Naive thymus-derived CD8-positive, alpha-beta T cell (primary cell): ENCODE data around the gene APEX2. TPM values are rescaled to one million over a fixed set of nuclear protein-coding genes. Genes with fewer than 3 reads are reported as not detected.
"Not testable (repeated sequence)": the region's sequence is repeated elsewhere in the genome, so short reads cannot be mapped to it uniquely, and the experiment has no call there.

Experiments used
- ATAC-seq, 2 donors: fragments of 150-1000 bp; cut with Tn5 transposase in 1 of 2; sonication (Bioruptor Pico), chemical (Tn5 transposase) in 1 of 2; 1 replicate in 1 of 2; 2 replicates in 1 of 2; pipeline ENCODE4 v1.10.0; 2021; ENCODE audit warnings: mild to moderate bottlenecking in 2 of 2, moderate library complexity in 2 of 2
- POLR2A ChIA-PET: fragments of 350-600 bp; sonication (Branson Sonifier 250); formaldehyde crosslinking; loops from one replicate; lab custom pipeline; 2021; ENCODE audit warnings: antibody characterized with exemption; lab: Charles Lee
- DNase-seq, 10 donors: peaks; one replicate each; pipeline versions ENCODE4 v3.0.0 to v3.0.0-alpha.2; 2020 to 2022
- H3K27ac Mint-ChIP-seq, 10 donors: one replicate each; pipeline ENCODE4 v1.8.0; 2020 to 2022; ENCODE audit warnings: mild to moderate bottlenecking in 10 of 10, mixed read lengths in 10 of 10, moderate library complexity in 4 of 10, inconsistent platforms in 1 of 10
- H3K27me3 Mint-ChIP-seq, 5 donors: one replicate each; pipeline ENCODE4 v1.8.0; 2021 to 2022; ENCODE audit warnings: mixed read lengths in 5 of 5
- H3K36me3 Mint-ChIP-seq, 3 donors: one replicate each; pipeline ENCODE4 v1.8.0; 2020 to 2022; ENCODE audit warnings: mixed read lengths in 3 of 3, mild to moderate bottlenecking in 2 of 3, inconsistent platforms in 1 of 3
- H3K4me1 Mint-ChIP-seq, 4 donors: one replicate each; pipeline ENCODE4 v1.8.0; 2021 to 2022; ENCODE audit warnings: mixed read lengths in 4 of 4
- H3K4me3 Mint-ChIP-seq, 10 donors: one replicate each; pipeline ENCODE4 v1.8.0; 2020 to 2022; ENCODE audit warnings: mild to moderate bottlenecking in 10 of 10, mixed read lengths in 10 of 10, moderate library complexity in 6 of 10, inconsistent platforms in 1 of 10
- H3K9me3 Mint-ChIP-seq, 9 donors: one replicate each; pipeline ENCODE4 v1.8.0; 2020 to 2022; ENCODE audit warnings: mixed read lengths in 9 of 9, mild to moderate bottlenecking in 3 of 9, inconsistent platforms in 1 of 9, moderate library complexity in 1 of 9
- polyA plus RNA-seq, 3 donors: library from polyadenylated mRNA; unstranded; fragments of 300-500 nt; fragmentation: Illumina TruSeq; gene quantifications; one replicate each; pipeline ENCODE4 v1.2.3, GENCODE V29; 2021
- total RNA-seq, 8 experiments: library from RNA in 2 of 8; stranded (reverse) in 2 of 8; gene quantifications; one replicate each; pipeline ENCODE4 v1.2.3 and lab custom pipeline; 2021 to 2026

Gene APEX2
- total and polyA plus RNA-seq, 5 experiments from 2014 or later: 13.5 to 21.6 (median 20.4) TPM

DNA sequence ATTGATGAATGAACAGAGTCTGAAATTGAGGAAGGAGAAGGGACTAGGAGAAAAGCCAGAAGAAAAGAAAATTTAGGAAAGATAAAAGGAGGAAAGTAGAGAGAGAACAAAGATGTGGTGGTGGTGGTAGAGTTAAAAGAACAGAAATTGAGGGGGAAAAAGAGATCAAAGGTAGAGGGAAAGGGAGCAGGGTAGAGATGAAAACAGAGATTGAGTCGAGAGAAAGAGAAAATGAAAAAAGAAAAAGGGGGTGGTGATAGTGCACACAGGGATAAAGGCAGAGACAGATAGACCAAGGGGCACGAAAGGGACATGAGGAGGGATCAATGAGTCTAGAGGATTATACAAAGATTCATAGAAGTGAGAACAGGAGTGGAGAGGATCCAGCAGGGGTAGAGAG lies 26.7 kb downstream of the APEX2 start:
- DNase-seq (no peak), ATAC-seq (no peak)
- Mint-ChIP-seq H3K27me3 (no peaks in the 10 kb centered on the region), H3K9me3 (no peaks in the 10 kb centered on the region), H3K27ac (peak overlapping the region in 3 of 10 donors; percentile 61 to 72 (median 61)), H3K36me3 (peaks cover 0 to 2% (median 0%) of the 10 kb centered on the region in 3 donors), H3K4me1 (peaks cover 3 to 11% (median 7%) of the 10 kb centered on the region in 4 donors), H3K4me3 (no peak overlapping the region)
- POLR2A ChIA-PET: no interaction called here

GRCh38 chrX:55028040-55028439 lies 27.9 kb downstream of the APEX2 start:
- Mint-ChIP-seq H3K9me3 (no peaks in the 10 kb centered on the region), H3K27ac (no peak overlapping the region), H3K36me3 (peaks cover 0 to 2% (median 0%) of the 10 kb centered on the region in 3 donors), H3K27me3 (no peaks in the 10 kb centered on the region), H3K4me1 (peaks cover 3 to 11% (median 7%) of the 10 kb centered on the region in 4 donors), H3K4me3 (no peak overlapping the region)
- ATAC-seq (no peak), DNase-seq (no peak)
- POLR2A ChIA-PET: no interaction called here

- DNase-seq: no peak
- peaks cover 3 to 11% (median 7%) of the 10 kb centered on the region in 4 donors for H3K4me1 Mint-ChIP-seq
- H3K27ac Mint-ChIP-seq: no peak overlapping the region
- H3K27me3 Mint-ChIP-seq: no peaks in the 10 kb centered on the region
- peaks cover 0 to 2% (median 0%) of the 10 kb centered on the region in 3 donors for H3K36me3 Mint-ChIP-seq
- no peaks in the 10 kb centered on the region for H3K9me3 Mint-ChIP-seq
- no peak for ATAC-seq
- no peak overlapping the region for H3K4me3 Mint-ChIP-seq
- POLR2A ChIA-PET: no interaction called here
These were observed 28.4 kb downstream of the APEX2 start for GRCh38 chrX:55028611-55029010.

GRCh38 chrX:55029291-55029690 lies 29.1 kb downstream of the APEX2 start:
- Mint-ChIP-seq H3K27me3 (no peaks in the 10 kb centered on the region), H3K9me3 (no peaks in the 10 kb centered on the region), H3K36me3 (peaks cover 0 to 2% (median 0%) of the 10 kb centered on the region in 3 donors), H3K4me3 (no peak overlapping the region), H3K27ac (no peak overlapping the region), H3K4me1 (peaks cover 3 to 11% (median 7%) of the 10 kb centered on the region in 4 donors)
- POLR2A ChIA-PET: no interaction called here
- ATAC-seq (no peak), DNase-seq (no peak)

GRCh38 chrX:55030271-55031205 lies 30.4 kb downstream of the APEX2 start, which contains the start of gene ALAS2:
Gene ALAS2 (minus strand): TSS chrX:55030977. CDS start chrX:55026000, 4,977 bp downstream.
- H3K4me3 Mint-ChIP-seq: no peak within 1 kb of the TSS
- peak within 1 kb of the TSS in 1 of 10 donors; percentile 66 for H3K27ac Mint-ChIP-seq
- POLR2A ChIA-PET: no interaction called here
- no peaks in the 10 kb centered on the region for H3K9me3 Mint-ChIP-seq
- no peaks in the 10 kb centered on the region for H3K27me3 Mint-ChIP-seq
- ATAC-seq: no peak
- DNase-seq: no peak
- peaks cover 3 to 11% (median 6%) of the 10 kb centered on the region in 4 donors for H3K4me1 Mint-ChIP-seq
- H3K36me3 Mint-ChIP-seq: no peaks in the 10 kb centered on the region

DNA sequence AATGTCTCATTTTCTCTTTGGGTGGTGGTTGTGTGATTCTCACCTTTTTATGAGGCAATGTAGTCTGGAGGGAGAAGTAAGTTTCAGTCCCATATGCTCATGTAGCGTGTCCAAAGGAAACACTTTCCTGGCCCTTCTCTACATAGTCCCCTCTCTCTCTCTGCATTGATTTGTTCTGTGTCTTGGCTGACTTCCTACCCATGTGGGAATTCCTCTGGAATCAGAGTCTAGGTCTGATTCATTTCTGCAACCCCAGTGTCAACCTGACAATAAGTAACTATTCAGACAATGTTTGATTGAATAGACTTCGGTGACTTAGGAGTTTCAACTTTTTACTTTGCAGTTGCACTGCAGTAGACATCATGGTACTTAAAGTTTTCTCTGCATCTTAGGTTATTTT lies 33.3 kb downstream of the APEX2 start:
- Mint-ChIP-seq H3K4me1 (no peaks in the 10 kb centered on the region), H3K36me3 (no peaks in the 10 kb centered on the region), H3K27me3 (no peaks in the 10 kb centered on the region), H3K4me3 (no peak overlapping the region), H3K9me3 (no peaks in the 10 kb centered on the region), H3K27ac (no peak overlapping the region)
- no peak for DNase-seq
- no peak for ATAC-seq
- POLR2A ChIA-PET: no interaction called here

- Mint-ChIP-seq H3K4me1 (no peaks in the 10 kb centered on the region), H3K36me3 (no peaks in the 10 kb centered on the region), H3K27ac (no peak overlapping the region), H3K9me3 (no peaks in the 10 kb centered on the region), H3K4me3 (no peak overlapping the region), H3K27me3 (no peaks in the 10 kb centered on the region)
- DNase-seq (no peak), ATAC-seq (no peak)
- POLR2A ChIA-PET: no interaction called here
These were observed 39.3 kb downstream of the APEX2 start for GRCh38 chrX:55039471-55039870.

DNA sequence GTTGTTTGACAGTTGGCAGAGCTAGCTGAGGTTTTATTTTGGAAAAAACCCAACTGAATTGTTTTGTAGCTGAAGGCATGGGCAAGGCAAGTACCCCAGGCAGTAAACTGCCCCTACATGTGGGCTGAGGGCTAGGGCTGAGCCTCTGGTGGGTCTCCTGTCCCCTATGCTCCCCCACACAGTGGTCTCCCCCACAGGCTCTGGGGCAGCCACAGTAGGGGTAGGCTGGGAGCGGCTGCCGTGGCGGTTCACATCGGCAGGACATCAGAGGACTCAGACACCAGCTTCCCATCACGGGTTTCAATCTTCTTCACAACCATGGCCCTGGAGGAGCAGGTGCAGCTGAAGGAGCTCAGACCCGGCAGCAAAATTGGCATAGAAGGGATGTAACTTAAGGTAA lies 41.4 kb downstream of the APEX2 start:
- no peak for ATAC-seq
- Mint-ChIP-seq H3K27ac (no peak overlapping the region), H3K4me3 (no peak overlapping the region), H3K4me1 (no peaks in the 10 kb centered on the region), H3K36me3 (no peaks in the 10 kb centered on the region), H3K9me3 (peaks cover 0 to under 1% (median 0%) of the 10 kb centered on the region in 9 donors), H3K27me3 (no peaks in the 10 kb centered on the region)
- DNase-seq: no peak
- POLR2A ChIA-PET: no interaction called here

GRCh38 chrX:55050599-55050998 lies 50.4 kb downstream of the APEX2 start:
- H3K27me3 Mint-ChIP-seq, DNase-seq, POLR2A ChIA-PET, H3K4me1 Mint-ChIP-seq, ATAC-seq, H3K36me3 Mint-ChIP-seq, H3K4me3 Mint-ChIP-seq: not testable (repeated sequence)
- Mint-ChIP-seq H3K9me3 (peaks cover 0 to 16% (median 1%) of the 10 kb centered on the region in 9 donors), H3K27ac (peak overlapping the region in 1 of 10 donors; percentile 59)

DNA sequence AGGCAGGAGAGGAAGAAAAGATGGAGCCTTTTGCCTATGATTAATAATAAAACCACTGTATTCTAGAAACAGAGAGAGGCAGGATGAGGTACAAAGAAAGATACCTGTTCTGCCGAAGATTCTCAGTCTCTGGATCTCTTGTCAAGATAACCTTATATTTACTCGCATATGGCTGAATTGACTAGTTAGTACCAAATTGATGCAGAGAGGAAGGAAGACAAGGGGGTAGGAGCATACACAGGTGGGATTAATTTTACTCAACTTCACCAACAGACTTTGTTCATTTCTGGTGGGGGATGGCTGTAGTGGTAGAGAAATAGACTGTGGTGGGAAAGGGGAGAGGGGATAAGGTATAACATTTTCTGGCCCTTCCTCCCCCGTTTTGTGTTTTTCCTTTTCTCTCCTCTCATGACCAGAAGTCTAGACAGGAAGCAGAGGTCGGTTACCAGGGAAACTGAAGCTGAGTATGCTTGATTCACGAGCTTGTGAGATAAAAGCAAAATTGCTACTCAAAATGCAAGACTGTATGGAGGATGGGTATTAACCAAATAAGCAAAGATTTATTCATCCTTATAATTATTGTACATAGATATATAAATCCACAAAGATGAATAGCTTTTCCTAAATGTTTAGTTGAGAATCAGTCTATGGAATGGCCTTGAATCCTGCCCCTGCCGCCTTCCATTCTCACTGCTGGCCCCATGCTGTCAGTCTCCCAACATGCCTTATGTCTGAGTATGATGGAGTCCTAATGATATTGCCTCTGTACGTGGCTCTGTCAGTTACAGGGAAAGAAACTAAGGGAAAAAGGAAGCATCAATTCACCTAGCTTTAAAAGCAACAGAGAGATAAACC lies 56.9 kb downstream of the APEX2 start:
- Mint-ChIP-seq H3K4me1 (peaks cover 1 to 21% (median 14%) of the 10 kb centered on the region in 4 donors), H3K27me3 (no peaks in the 10 kb centered on the region), H3K36me3 (peaks cover 0 to 2% (median 0%) of the 10 kb centered on the region in 3 donors), H3K9me3 (peaks cover 0 to 4% (median 0%) of the 10 kb centered on the region in 9 donors), H3K4me3 (peak overlapping the region; percentile 64 to 84 (median 78)), H3K27ac (peak overlapping the region in 9 of 10 donors; percentile 41 to 95 (median 78))
- POLR2A ChIA-PET: interaction anchor here (1.1 kb wide), 1 partner anchor 417 kb away, joined by 4 read pairs; no protein-coding TSS in a partner anchor
- DNase-seq (peak in 9 of 10 donors; percentile 1 to 73 (median 32)), ATAC-seq (peak; percentile 87 to 90)

DNA sequence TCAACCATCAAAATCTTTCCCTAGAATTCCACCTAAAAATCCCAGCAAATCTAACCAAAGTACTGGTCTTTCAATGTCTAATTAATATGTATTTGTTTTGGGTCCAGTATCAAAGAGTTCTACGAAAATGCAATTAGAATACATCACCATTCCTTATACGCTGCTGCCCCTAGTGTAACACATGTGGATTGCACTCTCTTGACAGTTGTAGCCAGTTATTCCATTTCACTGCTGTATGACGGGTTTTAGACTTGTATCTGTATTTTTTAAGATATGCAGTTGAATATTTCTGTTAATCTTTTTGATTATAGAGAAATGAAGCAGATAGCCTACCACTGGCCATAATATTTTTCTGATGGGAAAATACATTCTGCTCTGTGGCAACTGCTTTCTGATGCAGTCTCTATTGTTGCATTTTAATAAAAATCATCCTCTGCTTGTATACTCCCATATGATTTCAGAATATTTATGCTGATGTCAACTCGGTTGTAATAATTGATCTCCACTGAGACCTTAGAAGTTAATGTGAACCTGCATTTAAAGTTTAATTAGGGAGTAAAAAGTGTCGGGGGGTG lies 57.6 kb downstream of the APEX2 start:
- peaks cover 1 to 21% (median 14%) of the 10 kb centered on the region in 4 donors for H3K4me1 Mint-ChIP-seq
- peak overlapping the region; percentile 64 to 84 (median 78) for H3K4me3 Mint-ChIP-seq
- H3K9me3 Mint-ChIP-seq: peaks cover 0 to 4% (median 0%) of the 10 kb centered on the region in 9 donors
- POLR2A ChIA-PET: interaction anchor here (1.1 kb wide), 1 partner anchor 418 kb away, joined by 4 read pairs; no protein-coding TSS in a partner anchor
- H3K27ac Mint-ChIP-seq: peak overlapping the region in 9 of 10 donors; percentile 41 to 95 (median 78)
- ATAC-seq (peak; percentile 36 to 69), DNase-seq (peak in 9 of 10 donors; percentile 1 to 53 (median 25))
- peaks cover 0 to 2% (median 0%) of the 10 kb centered on the region in 3 donors for H3K36me3 Mint-ChIP-seq
- H3K27me3 Mint-ChIP-seq: no peaks in the 10 kb centered on the region
